MM.1S (cell line): ENCODE measurements around the gene KCNIP3.

ENCODE experiments used
- DNase-seq: peaks from one replicate; pipeline ENCODE4 v3.0.0-alpha.2; 2015
- H2AFZ ChIP-seq: fragments of 300-600 bp; sonication (generic); 2 replicates; pipeline ENCODE4 v1.6.0; 2016; ENCODE audit warnings: antibody characterized with exemption, low read length
- H3F3A ChIP-seq: fragments of 300-600 bp; sonication (generic); 2 replicates; pipeline ENCODE4 v1.6.1; 2016; ENCODE audit warnings: mild to moderate bottlenecking, antibody characterized with exemption, low read length, moderate library complexity, mixed read lengths; ENCODE audit not compliant: insufficient read depth
- H3K27ac ChIP-seq: fragments of 300-600 bp; sonication (generic); 2 replicates; pipeline ENCODE4 v1.5.1; 2016; ENCODE audit warnings: mild to moderate bottlenecking, low read length
- H3K27me3 ChIP-seq: fragments of 300-600 bp; sonication (generic); replicated peaks from 2 replicates; pipeline ENCODE4 v1.6.0; 2016; ENCODE audit warnings: low read length; ENCODE audit not compliant: insufficient read depth
- H3K36me3 ChIP-seq: fragments of 300-600 bp; sonication (generic); replicated peaks from 2 replicates; pipeline ENCODE4 v1.6.1; 2016; ENCODE audit warnings: mild to moderate bottlenecking, low read length, mixed read lengths; ENCODE audit not compliant: insufficient read depth
- H3K4me1 ChIP-seq: fragments of 300-600 bp; sonication (generic); 2 replicates; pipeline ENCODE4 v1.6.1; 2016; ENCODE audit warnings: low read length, mixed read lengths
- H3K4me2 ChIP-seq: fragments of 300-600 bp; sonication (generic); 2 replicates; pipeline ENCODE4 v1.6.0; 2016; ENCODE audit warnings: low read depth, low read length
- H3K4me3 ChIP-seq: fragments of 300-600 bp; sonication (generic); 2 replicates; pipeline ENCODE4 v1.5.1; 2016; ENCODE audit warnings: low read length, mixed read lengths
- H3K79me2 ChIP-seq: fragments of 300-600 bp; sonication (generic); 2 replicates; pipeline ENCODE4 v1.6.1; 2016; ENCODE audit warnings: mixed run types, low read length, mixed read lengths
- H3K9ac ChIP-seq: fragments of 300-600 bp; sonication (generic); 2 replicates; pipeline ENCODE4 v1.6.1; 2016; ENCODE audit warnings: low read length, mixed read lengths
- H3K9me2 ChIP-seq: fragments of 300-600 bp; sonication (generic); replicated peaks from 2 replicates; pipeline ENCODE4 v1.6.1; 2016; ENCODE audit warnings: mild to moderate bottlenecking, low read length, mixed read lengths; ENCODE audit not compliant: insufficient read depth
- H3K9me3 ChIP-seq: fragments of 300-600 bp; sonication (generic); replicated peaks from 2 replicates; pipeline ENCODE4 v1.6.1; 2016; ENCODE audit warnings: mild to moderate bottlenecking, low read length, mixed read lengths; ENCODE audit not compliant: insufficient read depth
- H4K20me1 ChIP-seq: fragments of 300-600 bp; sonication (generic); 2 replicates; pipeline ENCODE4 v1.6.1; 2016; ENCODE audit warnings: mild to moderate bottlenecking, low read length, moderate library complexity, mixed read lengths; ENCODE audit not compliant: insufficient read depth
- EZH2 ChIP-seq: fragments of 300-600 bp; sonication (generic); optimal IDR thresholded peaks from 2 replicates; pipeline ENCODE3; 2017; ENCODE audit warnings: low read depth, mild to moderate bottlenecking, antibody characterized with exemption, low read length, mixed read lengths
- EZH2phosphoT487 ChIP-seq: fragments of 300-600 bp; sonication (generic); IDR thresholded peaks from 2 replicates; pipeline ENCODE4 v1.6.1; 2018; ENCODE audit warnings: antibody characterized with exemption, low read length
- TF ChIP-seq, protein P1 (sequence below): fragments of 300-600 bp; sonication (generic); IDR thresholded peaks from 2 replicates; pipeline ENCODE4 v1.5.1; 2016; ENCODE audit warnings: antibody characterized with exemption, low read length, mixed read lengths

Gene KCNIP3

DNA sequence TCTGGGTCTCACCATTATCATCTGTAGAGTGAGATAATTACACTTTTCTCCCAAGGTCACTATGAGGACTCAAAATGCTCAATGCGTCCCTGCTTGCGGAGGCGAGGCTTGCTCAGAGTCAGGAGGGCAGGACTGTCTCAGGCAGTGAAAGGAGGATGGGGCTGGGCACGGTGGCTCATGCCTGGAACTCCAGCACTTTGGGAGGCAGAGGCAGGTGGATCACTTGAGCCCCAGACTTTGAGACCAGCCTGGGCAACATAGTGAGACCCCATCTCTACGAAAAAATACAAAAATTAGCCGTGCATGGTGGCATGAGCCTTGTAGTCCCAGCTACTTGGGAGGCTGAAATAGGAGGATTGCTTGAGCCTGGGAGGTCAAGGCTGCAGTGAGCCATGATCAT lies 1.8 kb upstream of the KCNIP3 start:
- Histone ChIP-seq H3K4me3 (no peak overlapping the region), H3K9me2 (no peaks in the 10 kb centered on the region)
- no peak for TF ChIP-seq EZH2phosphoT487
- no peak for TF ChIP-seq EZH2
- TF ChIP-seq, protein P1, sequence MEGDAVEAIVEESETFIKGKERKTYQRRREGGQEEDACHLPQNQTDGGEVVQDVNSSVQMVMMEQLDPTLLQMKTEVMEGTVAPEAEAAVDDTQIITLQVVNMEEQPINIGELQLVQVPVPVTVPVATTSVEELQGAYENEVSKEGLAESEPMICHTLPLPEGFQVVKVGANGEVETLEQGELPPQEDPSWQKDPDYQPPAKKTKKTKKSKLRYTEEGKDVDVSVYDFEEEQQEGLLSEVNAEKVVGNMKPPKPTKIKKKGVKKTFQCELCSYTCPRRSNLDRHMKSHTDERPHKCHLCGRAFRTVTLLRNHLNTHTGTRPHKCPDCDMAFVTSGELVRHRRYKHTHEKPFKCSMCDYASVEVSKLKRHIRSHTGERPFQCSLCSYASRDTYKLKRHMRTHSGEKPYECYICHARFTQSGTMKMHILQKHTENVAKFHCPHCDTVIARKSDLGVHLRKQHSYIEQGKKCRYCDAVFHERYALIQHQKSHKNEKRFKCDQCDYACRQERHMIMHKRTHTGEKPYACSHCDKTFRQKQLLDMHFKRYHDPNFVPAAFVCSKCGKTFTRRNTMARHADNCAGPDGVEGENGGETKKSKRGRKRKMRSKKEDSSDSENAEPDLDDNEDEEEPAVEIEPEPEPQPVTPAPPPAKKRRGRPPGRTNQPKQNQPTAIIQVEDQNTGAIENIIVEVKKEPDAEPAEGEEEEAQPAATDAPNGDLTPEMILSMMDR, result no peak

DNA sequence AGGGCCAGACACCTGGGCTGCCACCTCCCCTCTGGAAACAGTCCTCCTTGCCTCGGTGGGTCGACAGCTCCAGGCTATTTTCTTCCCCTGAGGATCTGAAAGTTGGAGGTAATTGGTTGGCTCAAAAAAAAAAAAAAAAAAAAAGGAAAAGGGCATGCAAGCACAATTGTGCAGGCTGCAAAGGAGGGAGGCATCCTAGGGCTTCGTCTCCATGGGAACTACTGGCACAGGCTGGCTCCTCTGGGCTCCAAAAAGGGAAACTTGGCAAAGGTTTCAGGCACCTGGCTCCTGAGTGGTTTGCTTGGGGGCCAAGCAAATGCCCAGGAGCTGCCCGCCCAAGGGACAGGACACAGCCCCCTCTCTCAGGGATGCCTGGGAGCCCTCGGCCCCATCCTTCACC lies 1.1 kb upstream of the KCNIP3 start:
- Histone ChIP-seq H3K27ac (no peak overlapping the region), H3K79me2 (no peaks in the 10 kb centered on the region)

More for the DNA sequence above, 1.8 kb upstream of the KCNIP3 start:
- H4K20me1 ChIP-seq, result no peaks in the 10 kb centered on the region
- H2AFZ ChIP-seq, result no peak overlapping the region
- H3K4me1 ChIP-seq, result no peaks in the 10 kb centered on the region
- no peak overlapping the region for H3K9ac ChIP-seq
- no peak overlapping the region for H3K27ac ChIP-seq
- no peak for DNase-seq
- no peaks in the 10 kb centered on the region for H3F3A ChIP-seq
- H3K4me2 ChIP-seq, result no peak overlapping the region
- H3K36me3 ChIP-seq, result no peaks in the 10 kb centered on the region
- H3K9me3 ChIP-seq, result no peaks in the 10 kb centered on the region
- H3K79me2 ChIP-seq, result no peaks in the 10 kb centered on the region
- H3K27me3 ChIP-seq, result no peaks in the 10 kb centered on the region

DNA sequence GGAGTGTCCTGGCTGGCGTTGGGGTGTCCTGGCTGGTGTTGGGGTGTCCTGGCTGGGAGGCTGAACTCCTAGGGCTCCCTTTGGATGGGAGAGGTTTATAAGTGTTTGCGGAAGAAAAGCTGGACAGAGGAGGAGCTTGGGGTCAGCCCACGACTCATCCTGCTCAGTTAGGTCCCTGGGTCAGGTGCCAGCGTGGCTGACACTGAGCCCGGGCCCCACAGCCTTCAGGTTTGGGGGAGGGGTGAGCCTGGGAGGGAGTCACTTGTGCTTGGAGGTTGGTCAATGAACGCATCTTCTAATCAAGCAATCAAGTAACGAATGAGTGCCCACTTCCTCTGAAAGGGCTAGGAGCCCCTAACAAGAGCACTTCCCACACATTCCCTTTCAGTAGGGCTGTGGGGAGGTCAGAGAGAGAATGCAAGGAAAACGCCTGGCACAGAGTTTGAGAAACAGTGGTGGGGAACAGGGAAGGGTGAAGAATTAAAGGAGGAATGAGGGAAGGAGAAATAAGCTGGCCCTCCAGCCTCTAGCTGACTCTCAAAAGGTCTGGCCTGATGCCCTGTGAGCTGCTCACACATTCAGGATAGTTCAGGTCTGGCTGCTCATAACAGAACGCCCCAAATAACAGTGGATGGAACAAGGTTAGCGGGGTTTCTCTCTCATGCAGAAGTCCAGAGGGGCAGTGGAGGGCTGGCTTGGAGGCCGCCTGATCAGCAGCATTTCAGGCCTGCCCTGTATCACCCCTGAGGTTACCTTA lies 670 bp downstream of the KCNIP3 start:
- Histone ChIP-seq H3K4me1 (no peaks in the 10 kb centered on the region), H3K4me3 (no peak overlapping the region), H3K79me2 (no peaks in the 10 kb centered on the region), H3K27ac (no peak overlapping the region), H3K9ac (no peak overlapping the region), H3K9me3 (no peaks in the 10 kb centered on the region), H3K9me2 (no peaks in the 10 kb centered on the region), H3K36me3 (no peaks in the 10 kb centered on the region), H2AFZ (no peak overlapping the region), H3K27me3 (no peaks in the 10 kb centered on the region), H3F3A (no peaks in the 10 kb centered on the region), H4K20me1 (no peaks in the 10 kb centered on the region), H3K4me2 (no peak overlapping the region)
- DNase-seq, result no peak
- TF ChIP-seq EZH2phosphoT487 (no peak), EZH2 (no peak)
- TF ChIP-seq, protein P1, result no peak

More for the DNA sequence above, 1.1 kb upstream of the KCNIP3 start:
- no peak for TF ChIP-seq EZH2
- no peak for TF ChIP-seq EZH2phosphoT487
- TF ChIP-seq, protein P1, result no peak
- no peak for DNase-seq
- Histone ChIP-seq H3K36me3 (no peaks in the 10 kb centered on the region), H3K4me2 (no peak overlapping the region), H2AFZ (no peak overlapping the region), H3K9me2 (no peaks in the 10 kb centered on the region), H3K9ac (no peak overlapping the region), H3K4me1 (no peaks in the 10 kb centered on the region), H4K20me1 (no peaks in the 10 kb centered on the region), H3F3A (no peaks in the 10 kb centered on the region), H3K27me3 (no peaks in the 10 kb centered on the region), H3K4me3 (no peak overlapping the region), H3K9me3 (no peaks in the 10 kb centered on the region)
